H1 (cell line): ENCODE results near the gene LDLRAD4.

Experiments
- ATF3 ChIP-seq: IDR thresholded peaks from 2 replicates; pipeline ENCODE4 v1.6.1; 2011; ENCODE audit warnings: low read depth, mild to moderate bottlenecking, low read length; ENCODE audit not compliant: insufficient read depth
- CBX8 ChIP-seq: fragments of 300-800, 300-1000 bp; sonication (generic); IDR thresholded peaks from 2 replicates; pipeline ENCODE4 v1.7.1; 2016; ENCODE audit warnings: low read depth, low read length, borderline replicate concordance
- CREB1 ChIP-seq: IDR thresholded peaks from 2 replicates; pipeline ENCODE4 v1.6.1; 2012; ENCODE audit warnings: inconsistent platforms
- JUN ChIP-seq: IDR thresholded peaks from 2 replicates; pipeline ENCODE4 v1.6.1; 2011; ENCODE audit warnings: low read depth, mild to moderate bottlenecking, improper control_type of control experiment, low read length
- POLR2A ChIP-seq, 2 experiments: IDR thresholded peaks; 1 replicate in 1 of 2; 2 replicates in 1 of 2; pipeline ENCODE4 v1.6.1; 2011; ENCODE audit warnings: low read depth in 2 of 2, low read length in 2 of 2, mild to moderate bottlenecking in 2 of 2; ENCODE audit errors: control extremely low read depth in 1 of 2
- POLR2AphosphoS5 ChIP-seq: IDR thresholded peaks from 2 replicates; pipeline ENCODE4 v1.6.1; 2011; ENCODE audit warnings: low read depth, low read length

GRCh38 chr18:13216092-13216582, 2.4 kb upstream of the LDLRAD4 start:
- TF ChIP-seq ATF3 = no peak
- TF ChIP-seq CBX8 = no peak
- no peak for TF ChIP-seq JUN
- TF ChIP-seq POLR2AphosphoS5 = no peak
- TF ChIP-seq POLR2A (IDR thresholded peaks at IDR 0.05; ENCODE audit: control extremely low read depth in 1 of 2, low read depth in 2 of 2, low read length in 2 of 2) = no peak
- no peak for TF ChIP-seq CREB1
